ENCODE measurements around the gene CMKLR1.
A peak's percentile ranks its signal among the peaks of the same experiment; 100 is the strongest.

CMKLR1 gene

DNA sequence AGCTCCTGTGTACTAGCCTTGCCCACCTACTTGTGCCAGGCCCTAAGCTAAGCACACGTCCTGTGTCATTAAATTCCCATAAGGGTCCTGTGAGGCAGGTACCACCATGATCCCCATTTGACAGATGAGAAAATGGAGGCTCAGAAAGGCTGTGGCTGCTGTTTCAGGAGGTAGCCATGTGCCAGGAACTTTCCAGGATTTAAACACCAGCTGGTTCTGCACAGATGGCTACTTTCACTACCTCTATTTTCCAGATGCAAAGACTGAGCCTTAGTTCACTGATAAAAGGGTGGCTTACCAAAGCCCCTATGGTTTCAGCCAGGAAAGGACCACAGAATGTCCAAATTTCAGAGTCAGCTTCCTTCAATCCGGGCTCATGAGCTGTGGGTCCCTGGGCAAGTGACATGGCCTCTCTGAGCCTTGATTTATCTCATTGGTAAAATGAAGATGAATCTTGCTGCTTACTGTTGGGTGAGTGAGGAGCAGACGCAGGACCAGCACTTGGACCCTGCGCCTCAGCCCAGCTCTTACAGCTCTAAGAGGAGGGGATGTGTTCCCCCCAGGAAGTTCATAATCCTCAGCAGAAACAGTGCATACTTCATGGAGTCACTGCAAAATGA is 23.5 kb downstream of the CMKLR1 start:
- no peak for DNase-seq (ENCODE audit: low spot score)

- DNase-seq (ENCODE audit: low spot score): no peak
Observed at GRCh38 chr12:108313606-108314351, 25.3 kb downstream of the CMKLR1 start.

GRCh38 chr12:108313241-108313605 is 25.9 kb downstream of the CMKLR1 start:
- DNase-seq (ENCODE audit: low spot score): no peak

DNA sequence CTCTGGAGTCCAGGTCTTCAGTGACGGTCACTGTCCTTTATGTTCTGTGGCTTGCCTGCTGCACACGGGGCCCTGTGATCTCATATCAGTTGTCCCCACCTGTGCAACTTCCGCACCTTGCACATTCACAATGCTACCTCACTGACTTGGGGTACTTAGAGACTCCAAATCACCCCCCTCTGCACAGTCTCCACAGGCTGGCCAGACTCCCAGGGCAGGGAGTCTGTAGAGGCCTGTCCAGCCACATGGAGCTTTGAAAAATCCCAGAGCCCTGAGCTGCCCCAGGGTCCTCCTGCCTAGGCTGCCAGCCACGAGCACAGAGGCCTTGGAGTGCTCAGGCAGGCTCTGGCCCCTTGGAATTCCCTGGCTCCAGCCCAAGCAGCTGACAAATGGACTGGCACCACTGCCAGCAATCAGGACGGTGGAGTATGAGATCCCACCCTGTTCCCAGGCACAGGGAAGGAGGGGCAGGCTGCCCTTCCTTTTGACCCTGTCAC is 26.4 kb downstream of the CMKLR1 start:
- peak; percentile 53 for DNase-seq (ENCODE audit: low spot score)

GRCh38 chr12:108312073-108312659 is 26.9 kb downstream of the CMKLR1 start:
- no peak for DNase-seq (ENCODE audit: low spot score)

- DNase-seq (ENCODE audit: low spot score): no peak
Observed at GRCh38 chr12:108311605-108312004, 27.5 kb downstream of the CMKLR1 start.

GRCh38 chr12:108310489-108310888 is 28.6 kb downstream of the CMKLR1 start:
- no peak for DNase-seq (ENCODE audit: low spot score)

DNA sequence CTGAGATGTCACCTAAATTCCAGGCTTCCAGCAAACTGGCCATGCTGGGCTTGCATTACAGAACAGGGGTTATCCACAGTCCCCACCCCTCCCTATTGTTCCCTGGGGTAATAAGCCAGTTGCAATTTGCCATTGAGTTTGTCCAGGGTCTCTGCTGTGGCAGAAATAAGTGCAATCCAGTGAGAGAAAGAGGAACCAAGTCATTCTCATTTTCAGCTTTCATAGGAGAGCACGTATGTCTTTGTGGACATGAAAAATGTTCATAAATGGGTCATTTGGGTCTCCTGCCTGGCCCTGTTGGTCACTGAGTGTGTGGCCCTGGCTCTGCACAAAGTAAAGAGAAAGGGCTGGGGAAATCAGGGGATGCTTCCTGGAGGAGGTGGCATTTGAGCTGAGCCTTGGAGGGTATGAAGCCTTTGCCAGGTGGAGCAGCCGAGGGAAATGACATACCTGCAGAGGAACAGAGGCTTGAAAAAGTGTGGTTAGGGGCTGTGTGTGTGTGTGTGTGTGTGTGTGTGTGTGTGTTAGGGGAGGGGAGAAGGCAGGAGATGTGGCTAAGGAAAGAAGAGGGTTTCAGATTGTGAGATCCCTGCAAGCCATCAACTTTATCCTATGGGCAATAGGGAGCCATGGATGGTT is 29.3 kb downstream of the CMKLR1 start:
- DNase-seq (ENCODE audit: low spot score): no peak

DNA sequence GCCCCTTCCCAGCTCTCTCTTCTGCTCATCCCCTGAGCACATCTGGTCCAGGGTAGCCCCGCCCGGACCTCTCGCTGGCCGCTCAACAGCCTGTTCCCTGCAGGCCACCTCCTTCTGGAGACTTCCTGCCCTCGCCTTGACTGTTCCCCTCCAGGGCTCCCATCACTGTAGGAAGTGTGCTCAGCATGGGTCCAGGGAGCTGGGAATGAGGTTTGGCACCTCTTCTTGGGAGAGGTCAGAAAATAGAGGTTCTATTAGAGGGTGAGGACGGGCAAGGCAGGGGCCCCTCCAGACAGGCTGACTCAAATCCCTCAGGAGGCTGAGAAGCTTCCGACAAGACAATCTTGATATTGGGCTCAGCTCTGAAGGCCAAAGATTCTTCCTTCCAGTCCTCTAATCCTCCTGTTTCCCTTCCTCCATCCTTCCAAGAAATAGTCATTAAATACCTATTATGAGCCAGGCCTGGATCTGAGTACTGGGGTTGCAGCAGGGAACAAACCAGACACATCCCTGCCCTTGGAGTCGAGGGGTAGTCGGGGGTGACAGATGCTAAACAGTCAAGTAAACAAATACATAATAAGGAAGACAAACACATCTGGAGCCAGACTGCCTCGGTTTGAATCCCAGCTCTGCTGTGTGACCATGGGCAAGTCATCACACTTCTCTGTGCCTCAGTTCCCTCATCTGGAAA is 30.6 kb downstream of the CMKLR1 start:
- no peak for DNase-seq (ENCODE audit: low spot score)

GRCh38 chr12:108307006-108307405 is 32.1 kb downstream of the CMKLR1 start:
- DNase-seq (ENCODE audit: low spot score): peak; percentile 85

DNA sequence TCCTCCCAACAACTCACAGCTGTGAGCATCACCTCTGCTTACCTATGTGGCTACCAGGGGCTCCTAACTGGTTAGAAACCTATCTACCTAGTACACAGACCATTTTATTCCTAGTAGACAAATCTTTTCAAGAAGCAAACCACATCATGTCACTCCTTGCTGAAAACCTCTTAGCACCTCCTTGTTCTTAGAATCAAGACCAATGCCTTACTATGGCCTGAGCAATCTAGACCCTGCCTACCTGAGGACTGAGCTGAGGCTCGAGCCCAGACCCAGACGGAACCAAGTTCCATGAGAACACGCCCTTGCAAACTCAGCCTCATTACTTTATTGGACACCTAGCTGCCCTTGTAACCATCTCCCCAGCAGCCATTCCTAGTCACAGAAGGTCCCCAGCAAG is 32.6 kb downstream of the CMKLR1 start:
- DNase-seq (ENCODE audit: low spot score): no peak

GRCh38 chr12:108305991-108306501 is 33.1 kb downstream of the CMKLR1 start:
- peak; percentile 58 for DNase-seq (ENCODE audit: low spot score)

- peak; percentile 89 for DNase-seq (ENCODE audit: low spot score)
Observed at GRCh38 chr12:108305520-108305919, 33.6 kb downstream of the CMKLR1 start.

DNA sequence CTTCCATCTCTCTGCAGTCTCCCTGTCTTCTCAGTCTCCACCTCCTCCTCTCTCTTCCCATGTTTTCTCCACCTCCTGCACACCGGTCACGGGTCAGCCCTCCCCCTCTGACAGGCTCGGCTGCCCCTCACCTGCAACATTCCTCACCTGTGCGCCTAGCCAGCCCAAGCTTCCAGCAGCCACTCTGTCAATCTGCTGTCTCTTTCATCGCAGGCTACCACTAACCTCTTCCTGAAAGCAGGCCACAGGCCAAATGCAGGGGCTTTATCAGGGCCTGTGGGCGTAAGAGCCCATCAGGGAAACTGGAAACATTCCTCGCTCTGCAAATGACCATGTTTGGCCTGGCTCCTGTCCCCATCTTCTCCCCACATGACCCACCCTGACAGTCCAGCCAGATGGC is 34.5 kb downstream of the CMKLR1 start:
- no peak for DNase-seq (ENCODE audit: low spot score)

GRCh38 chr12:108303703-108304102 is 35.4 kb downstream of the CMKLR1 start:
- no peak for DNase-seq (ENCODE audit: low spot score)

GRCh38 chr12:108302403-108303311 is 36.5 kb downstream of the CMKLR1 start:
- DNase-seq (ENCODE audit: low spot score): peak; percentile 67

DNA sequence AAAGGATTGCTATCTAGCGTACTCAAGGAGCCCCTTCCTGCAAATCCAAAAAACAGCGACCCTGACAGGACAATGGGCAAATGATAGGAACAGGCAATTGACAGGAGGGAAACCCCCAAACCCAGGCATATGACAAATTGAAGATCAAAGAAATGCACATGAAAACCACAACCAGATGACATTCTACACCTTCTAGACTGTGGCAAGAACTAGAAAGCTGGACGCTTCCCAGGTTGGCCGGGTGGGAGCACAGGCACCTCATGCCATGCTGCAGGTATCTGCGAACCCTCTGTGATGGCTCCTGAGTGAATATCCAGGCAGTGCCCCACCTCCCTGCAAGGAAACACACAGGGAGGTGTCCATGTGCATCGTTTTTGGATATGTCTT is 37.1 kb downstream of the CMKLR1 start:
- DNase-seq (ENCODE audit: low spot score): no peak

- no peak for DNase-seq (ENCODE audit: low spot score)
Observed at GRCh38 chr12:108301346-108301745, 37.8 kb downstream of the CMKLR1 start.

GRCh38 chr12:108299980-108300696 is 39.0 kb downstream of the CMKLR1 start:
- DNase-seq (ENCODE audit: low spot score): no peak

- no peak for DNase-seq (ENCODE audit: low spot score)
Observed at GRCh38 chr12:108299516-108299915, 39.6 kb downstream of the CMKLR1 start.
